Measurements from ENCODE around the gene GPATCH4.

DNA sequence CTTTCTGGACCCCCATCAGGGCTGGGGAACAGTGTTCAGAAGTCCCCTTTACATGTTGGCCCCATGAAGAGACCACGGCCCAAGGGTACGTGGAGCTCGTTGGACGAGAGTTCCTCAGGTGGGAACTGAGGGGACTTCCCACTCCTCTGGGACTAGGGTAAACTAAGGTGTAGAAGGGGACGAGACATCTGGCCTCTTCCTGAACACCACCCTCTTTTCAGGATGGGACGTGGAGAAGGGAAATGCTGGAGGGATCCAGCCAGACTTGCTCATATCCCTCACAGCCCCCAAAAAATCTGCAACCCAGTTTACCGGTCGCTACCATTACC lies 7.7 kb downstream of the GPATCH4 start:
- TF ChIP-seq CTCF (conservative IDR thresholded peaks at IDR 0.05; ENCODE audit: low read depth, low read length): no peak
- TF ChIP-seq EZH2 (IDR thresholded peaks at IDR 0.05; ENCODE audit: borderline replicate concordance, low read depth, low read length, poor library complexity, severe bottlenecking): no peak

All from A673 (cell line).